CD1c-positive myeloid dendritic cell (primary cell): ENCODE measurements around the gene SSUH2.

Experiments
- DNase-seq: peaks from one replicate; pipeline ENCODE4 v3.0.0-alpha.2; 2016; ENCODE audit errors: extremely low spot score

The SSUH2 gene

GRCh38 chr3:8640223-8640622 lies 4.4 kb downstream of the SSUH2 start:
- DNase-seq, result no peak

GRCh38 chr3:8639659-8640000 lies 5.0 kb downstream of the SSUH2 start:
- no peak for DNase-seq

GRCh38 chr3:8638994-8639658 lies 5.5 kb downstream of the SSUH2 start:
- no peak for DNase-seq

DNA sequence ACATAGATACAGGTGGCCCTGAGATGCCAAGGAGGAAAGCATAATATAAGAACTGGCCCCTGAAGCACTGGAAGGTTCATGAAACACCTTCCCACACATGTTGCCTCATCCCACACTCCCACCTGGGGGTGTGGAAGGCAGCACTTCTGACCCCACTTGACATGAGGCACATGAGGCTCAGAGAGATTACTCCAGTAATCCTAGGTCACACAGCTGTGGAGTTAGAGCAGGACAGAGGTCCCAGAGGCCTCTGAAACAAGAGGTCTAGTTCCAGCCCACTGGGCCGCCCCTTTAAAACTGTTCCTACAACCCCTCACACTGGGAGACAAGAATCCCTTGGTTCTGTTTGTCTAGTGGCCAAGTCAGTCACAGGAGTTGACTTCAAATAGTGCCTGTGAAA lies 7.2 kb downstream of the SSUH2 start:
- DNase-seq, result no peak

- DNase-seq, result no peak
Measured at GRCh38 chr3:8635631-8636030, 9.0 kb downstream of the SSUH2 start.

GRCh38 chr3:8635125-8635524 lies 9.5 kb downstream of the SSUH2 start:
- DNase-seq, result no peak

- DNase-seq, result no peak
Measured at GRCh38 chr3:8632402-8633237, 12.0 kb downstream of the SSUH2 start.

- no peak for DNase-seq
Measured at GRCh38 chr3:8631661-8632060, 12.9 kb downstream of the SSUH2 start.

DNA sequence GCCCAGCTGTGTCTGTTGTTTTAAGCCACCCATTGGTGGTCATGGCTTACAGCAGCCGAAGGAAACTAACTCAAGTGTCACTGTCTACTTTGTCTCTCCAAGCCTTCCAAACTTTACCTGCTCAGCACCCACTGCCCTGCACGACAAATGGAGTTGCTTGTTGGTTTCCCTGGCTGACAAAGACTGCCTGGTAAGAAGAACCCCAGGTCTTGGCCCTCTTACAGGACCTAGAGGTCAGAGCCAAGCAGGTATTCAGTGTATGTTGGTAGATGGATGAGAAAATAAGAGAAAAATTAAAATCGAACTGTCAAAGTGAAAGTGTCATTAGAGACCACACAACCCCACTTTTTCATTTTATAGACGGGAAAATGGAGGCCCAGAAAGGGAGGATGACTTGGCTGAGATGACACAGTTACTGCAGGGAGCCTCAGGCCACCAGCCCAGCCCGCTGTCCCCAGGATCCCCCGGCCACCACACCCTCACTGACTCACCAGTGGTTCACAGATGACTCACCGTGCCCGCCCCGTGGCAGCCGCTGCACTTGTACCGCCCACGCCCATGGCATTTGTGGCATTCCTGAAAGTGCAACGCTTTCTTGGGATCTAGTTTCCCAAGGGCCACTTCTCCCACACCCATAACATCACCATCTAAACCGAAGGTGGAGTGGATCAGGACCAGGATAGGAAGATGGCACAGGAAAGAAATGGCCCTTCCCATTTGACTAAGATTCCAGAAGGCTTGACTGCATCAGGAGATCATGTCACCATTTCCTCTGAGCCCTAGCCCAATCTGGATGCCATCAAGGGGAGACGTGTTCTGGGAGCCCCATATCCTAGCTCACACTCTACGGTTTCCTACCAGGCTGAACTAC lies 15.2 kb downstream of the SSUH2 start:
- peak; percentile 74 for DNase-seq

DNA sequence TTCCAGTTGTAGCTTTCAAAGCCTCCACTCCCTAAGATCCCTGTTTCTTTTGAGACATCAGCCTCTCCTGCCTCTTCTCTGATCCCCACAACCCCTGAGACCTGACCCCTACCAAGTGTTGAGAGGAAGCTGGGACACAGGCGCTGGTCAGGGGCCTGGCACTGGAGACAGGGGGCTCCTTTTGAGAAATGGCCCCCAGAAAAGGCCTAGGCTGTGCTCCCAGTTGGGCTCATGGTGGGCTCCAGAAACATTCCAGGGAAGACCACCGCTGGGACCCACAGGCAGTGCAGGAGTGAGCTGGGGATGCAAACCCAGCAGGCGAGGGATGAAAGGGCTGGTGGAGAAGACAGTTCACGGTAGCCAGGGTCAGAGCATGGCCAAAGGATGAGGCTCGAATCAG lies 16.6 kb downstream of the SSUH2 start:
- no peak for DNase-seq

DNA sequence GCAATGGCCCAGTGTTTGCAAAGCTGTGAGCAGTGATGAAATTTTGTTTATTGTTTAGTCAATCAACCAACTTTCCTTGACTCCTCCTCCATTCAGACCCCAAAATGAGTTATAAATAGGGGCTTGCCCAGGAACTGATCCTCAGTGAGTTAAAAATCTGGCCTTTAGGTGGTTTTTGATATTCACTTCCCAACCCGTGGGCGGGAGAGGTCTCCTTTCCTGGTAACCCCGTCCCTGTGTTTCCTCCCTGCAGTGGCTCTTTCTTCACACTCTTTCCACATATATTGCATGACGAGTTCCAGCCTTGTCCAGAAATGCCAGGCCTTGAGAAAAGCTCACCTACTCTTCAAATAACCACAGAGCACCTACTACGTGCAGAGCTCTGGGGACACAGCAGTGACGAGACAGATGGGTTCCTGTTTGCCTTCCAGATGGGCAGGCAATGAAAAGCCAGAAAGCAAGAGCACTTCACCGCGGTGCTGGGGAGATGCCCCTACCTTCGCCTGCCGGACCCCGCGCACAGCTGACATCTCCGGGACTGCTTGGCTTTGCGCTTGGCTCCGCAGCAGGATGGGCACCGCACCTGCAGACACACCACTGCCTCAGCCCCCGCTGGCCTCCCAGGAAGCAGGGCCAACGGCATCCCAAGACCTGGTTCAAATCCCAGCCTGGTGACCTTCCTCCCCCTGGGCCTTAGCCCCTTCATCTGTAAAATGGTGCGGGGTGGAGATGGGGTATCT lies 17.2 kb downstream of the SSUH2 start:
- DNase-seq, result peak; percentile 15

DNA sequence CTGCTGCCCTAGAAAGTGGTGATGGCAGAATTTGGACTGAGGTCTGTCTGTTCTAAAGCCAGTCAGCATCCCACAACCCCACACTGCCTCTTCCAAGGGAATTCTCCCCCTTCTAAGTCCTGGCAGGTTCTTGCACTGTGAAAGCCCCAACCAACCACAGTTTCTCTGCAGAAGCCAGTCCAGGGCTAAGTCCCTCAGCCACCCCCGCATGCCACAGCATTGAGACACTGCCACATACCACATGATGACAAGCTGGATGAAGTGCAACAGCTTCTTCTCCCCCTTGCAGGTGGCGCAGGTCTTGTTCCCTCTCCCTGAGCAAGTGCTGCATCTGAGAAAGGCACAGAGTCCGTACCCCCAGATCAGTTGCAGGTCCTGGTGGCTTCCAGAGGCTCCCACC lies 18.6 kb downstream of the SSUH2 start:
- DNase-seq, result no peak

GRCh38 chr3:8624612-8625011 lies 20.0 kb downstream of the SSUH2 start:
- no peak for DNase-seq

DNA sequence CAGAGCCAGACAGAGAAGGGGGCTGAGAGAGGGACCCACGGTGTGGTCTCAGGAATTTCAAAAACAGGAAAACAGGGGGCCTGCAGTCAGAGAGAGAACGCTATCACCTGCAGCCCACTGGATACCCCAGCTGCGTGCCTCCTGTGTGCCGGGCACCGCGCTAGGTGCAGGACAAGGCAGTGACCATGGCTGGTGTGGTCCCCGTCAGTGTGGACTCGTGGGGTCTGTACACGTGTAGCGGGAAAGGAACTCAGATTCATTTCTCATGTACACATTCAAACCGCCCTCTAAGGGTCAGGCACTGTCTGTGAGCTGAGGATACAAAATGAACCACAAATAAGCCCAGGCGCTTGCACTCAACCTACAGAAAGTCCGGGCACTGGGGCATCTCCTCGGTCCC lies 20.9 kb downstream of the SSUH2 start:
- no peak for DNase-seq

GRCh38 chr3:8622873-8623691 lies 21.5 kb downstream of the SSUH2 start:
- peak; percentile 56 for DNase-seq

DNA sequence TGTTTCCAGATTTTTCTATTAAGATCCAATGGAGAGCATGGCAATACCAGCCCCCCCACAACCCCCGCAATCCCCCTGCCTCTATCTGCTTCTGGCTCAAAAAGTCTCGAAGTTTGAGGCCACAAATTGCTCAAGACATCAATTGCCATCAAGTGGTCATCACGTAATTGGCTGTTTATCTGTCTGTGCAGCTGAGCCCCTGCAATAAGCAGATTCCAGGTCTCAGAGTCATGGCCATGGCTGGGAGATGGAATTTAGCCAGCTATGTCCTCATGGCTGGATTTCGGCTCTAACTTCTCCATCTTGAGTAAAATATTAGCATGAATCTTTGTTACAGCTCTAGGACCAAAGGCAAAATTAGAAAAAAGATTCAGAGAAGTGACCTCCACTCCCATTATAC lies 22.7 kb downstream of the SSUH2 start:
- no peak for DNase-seq

DNA sequence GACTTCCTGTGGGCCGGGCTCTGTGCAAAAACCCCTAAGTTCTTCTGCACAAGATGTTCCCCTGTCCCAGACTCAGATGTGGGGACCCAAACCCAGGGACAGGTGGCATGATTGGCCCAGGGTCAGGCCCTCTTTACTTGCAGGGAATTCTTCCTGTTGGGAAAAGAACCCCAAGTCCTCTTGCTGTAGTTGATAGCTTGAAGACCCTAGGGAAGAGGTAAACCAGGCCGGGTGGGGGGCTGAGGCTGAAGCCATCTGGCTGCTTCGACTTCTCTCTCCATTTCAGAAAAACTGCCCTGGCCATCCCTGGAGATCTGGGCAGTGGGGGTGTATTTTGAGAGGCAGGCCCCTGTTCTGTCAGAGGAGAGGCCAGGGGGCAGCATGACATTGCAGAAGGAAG lies 23.5 kb downstream of the SSUH2 start:
- DNase-seq, result no peak

GRCh38 chr3:8619548-8619947 lies 25.1 kb downstream of the SSUH2 start:
- DNase-seq, result no peak

DNA sequence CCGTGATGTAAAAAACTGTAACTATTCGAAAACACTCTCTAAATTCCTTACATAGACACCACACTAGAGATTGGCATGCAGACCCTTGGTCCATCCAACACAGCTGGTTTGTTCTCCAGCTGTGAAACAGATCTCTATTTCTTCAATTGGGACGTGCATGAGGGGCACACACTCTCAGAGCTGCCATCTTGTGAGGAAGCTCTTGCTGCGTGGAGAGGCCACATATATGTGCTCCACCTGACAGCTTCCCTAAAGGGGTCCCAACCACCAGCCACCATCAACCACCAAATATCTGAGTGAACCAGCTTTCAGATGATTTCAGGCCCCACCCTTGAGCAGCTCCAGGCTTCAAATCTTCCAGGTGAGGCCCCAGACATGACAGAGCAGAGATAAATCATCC lies 25.6 kb downstream of the SSUH2 start:
- no peak for DNase-seq

GRCh38 chr3:8617921-8618320 lies 26.7 kb downstream of the SSUH2 start:
- DNase-seq, result no peak

GRCh38 chr3:8610951-8611350 lies 33.6 kb downstream of the SSUH2 start:
- DNase-seq, result no peak
